Measurements from ENCODE around the gene SLC26A5. TPM values are rescaled to one million over a fixed set of nuclear protein-coding genes. Genes with fewer than 3 reads are reported as not detected.

SLC26A5 gene, protein sequence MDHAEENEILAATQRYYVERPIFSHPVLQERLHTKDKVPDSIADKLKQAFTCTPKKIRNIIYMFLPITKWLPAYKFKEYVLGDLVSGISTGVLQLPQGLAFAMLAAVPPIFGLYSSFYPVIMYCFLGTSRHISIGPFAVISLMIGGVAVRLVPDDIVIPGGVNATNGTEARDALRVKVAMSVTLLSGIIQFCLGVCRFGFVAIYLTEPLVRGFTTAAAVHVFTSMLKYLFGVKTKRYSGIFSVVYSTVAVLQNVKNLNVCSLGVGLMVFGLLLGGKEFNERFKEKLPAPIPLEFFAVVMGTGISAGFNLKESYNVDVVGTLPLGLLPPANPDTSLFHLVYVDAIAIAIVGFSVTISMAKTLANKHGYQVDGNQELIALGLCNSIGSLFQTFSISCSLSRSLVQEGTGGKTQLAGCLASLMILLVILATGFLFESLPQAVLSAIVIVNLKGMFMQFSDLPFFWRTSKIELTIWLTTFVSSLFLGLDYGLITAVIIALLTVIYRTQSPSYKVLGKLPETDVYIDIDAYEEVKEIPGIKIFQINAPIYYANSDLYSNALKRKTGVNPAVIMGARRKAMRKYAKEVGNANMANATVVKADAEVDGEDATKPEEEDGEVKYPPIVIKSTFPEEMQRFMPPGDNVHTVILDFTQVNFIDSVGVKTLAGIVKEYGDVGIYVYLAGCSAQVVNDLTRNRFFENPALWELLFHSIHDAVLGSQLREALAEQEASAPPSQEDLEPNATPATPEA
- not detected in 2 replicates for total RNA-seq

DNA sequence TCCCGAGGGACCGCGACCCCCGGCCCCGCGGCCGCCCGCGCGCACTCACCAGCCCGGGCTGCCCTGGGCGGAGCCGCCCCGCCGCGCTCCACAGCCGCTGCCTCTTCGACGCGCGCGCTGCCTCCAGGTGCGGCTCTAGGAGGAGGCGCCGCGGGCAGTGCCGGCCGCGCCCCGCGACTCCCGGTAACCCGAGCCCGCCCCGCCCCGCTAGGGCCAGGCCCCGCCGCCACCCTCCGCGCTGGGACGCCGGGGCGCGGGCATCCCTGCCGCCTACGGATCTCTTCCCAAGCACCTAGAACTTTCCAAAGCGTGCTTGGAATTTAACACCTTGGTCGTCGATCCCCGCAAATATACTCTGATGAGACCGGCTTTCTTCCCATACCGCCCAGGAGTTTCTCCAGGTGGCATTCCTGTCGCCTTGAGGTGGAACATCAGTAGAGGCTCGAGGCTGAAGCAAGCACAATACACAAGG lies at the start of gene SLC26A5:
Gene SLC26A5, minus strand, starts transcription at position 159 of the 472 bp plus-strand sequence. CDS start 24,693 bp downstream, outside the sequence.

DNA sequence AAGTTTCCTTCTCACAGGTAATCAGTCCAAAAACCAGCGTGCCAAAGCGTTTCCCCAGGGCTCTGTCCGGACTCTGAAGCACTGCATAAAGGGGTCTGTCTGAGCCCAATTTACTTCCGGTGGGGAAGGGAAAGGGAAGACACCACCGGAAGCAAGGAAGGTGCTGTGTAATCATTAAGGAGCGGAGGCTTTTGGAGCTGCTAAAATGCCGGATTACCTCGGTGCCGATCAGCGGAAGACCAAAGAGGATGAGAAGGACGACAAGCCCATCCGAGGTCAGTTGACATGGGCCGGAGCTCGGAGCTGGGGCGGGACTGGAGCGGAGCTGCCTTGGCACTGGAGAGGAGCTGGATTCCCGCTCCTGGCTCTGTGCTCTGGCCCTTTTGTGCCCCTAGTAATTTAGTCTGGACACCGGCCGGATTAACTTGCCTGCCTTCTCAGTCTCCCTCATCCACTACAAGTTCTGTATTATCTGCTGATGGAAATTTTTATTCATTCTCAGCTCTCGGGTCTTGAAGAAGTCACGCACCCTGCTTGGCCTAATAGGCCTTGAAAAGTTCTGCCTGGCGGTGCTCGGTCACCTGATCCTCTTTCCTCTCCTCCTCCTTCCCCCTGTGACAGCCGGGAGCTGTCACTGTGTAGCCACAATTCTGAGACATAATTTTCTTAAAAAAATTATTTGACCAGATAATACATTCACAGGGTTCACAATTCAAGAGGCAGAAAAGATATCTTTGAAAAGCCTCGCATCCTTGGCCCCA lies 98.3 kb downstream of the SLC26A5 start, which contains the start of gene PSMC2:
Gene PSMC2, plus strand, starts transcription at position 137 of the 761 bp plus-strand sequence. Its CDS starts 69 bp downstream, at position 206.

DNA sequence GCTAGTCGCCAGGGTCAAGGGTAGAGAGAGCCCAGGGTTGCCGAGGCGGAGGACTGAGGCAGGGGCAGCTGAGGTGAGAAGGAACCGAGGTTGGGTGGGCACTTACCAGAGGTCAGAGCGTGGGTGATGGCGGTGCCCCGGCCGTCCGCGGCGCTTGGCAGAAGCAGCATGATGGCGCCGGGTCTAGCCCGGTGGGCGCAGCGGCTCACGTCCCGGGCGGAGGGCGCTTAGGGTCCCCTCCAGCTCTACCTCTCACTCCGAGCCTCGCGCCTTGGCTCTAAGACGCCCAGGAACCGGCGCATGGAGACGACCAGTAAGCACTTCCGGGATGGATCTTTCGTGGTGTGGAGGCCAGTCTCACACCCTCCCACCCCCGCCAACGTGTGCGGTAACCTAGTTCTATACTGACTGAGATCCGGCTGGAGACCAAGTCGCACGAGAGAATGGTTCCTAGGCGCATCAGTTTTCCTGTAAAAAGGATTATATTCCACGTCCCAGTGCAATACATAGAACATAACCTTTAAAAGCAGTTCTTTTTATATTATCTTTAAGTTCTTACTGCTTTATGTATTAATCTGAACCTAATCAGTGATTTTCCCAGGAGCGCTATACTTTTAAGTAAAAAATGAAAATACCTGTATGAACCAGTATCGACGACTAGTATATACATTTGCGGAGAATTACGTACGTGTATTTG lies 101.4 kb downstream of the SLC26A5 start, which contains the start of gene DNAJC2:
Gene DNAJC2, minus strand, starts transcription at position 315 of the 697 bp plus-strand sequence. Its CDS starts 145 bp downstream, at position 170.

Small RNAs within 50 kb of the gene (small RNA-seq; reads per million reads assigned to genes)
- not detected for gene RF00019
- 0.14 reads per million for gene RPS29P16

Other genes starting within 250 kb of the SLC26A5 start
- gene PMPCB, start 148.8 kb downstream of the SLC26A5 start, total RNA-seq = 65.1 and 91.1 TPM in 2 replicates
- gene DNAJC2, start 101.4 kb downstream of the SLC26A5 start, total RNA-seq = 14.0 and 16.5 TPM in 2 replicates
- 122 and 186 TPM in 2 replicates for gene PSMC2, start 98.6 kb downstream of the SLC26A5 start, total RNA-seq